Retinal pigment epithelial cell (primary cell): ENCODE results near the gene ILKAP.

Experiments
- DNase-seq: peaks from one replicate; pipeline ENCODE4 v3.0.0-alpha.2; 2010; ENCODE audit warnings: low read depth
- H3K4me3 ChIP-seq: 2 replicates; pipeline ENCODE4 v1.5.1; 2011; ENCODE audit warnings: mild to moderate bottlenecking, low read length, control low read depth, moderate library complexity
- TF ChIP-seq, protein P1 (sequence below): conservative IDR thresholded peaks from 2 replicates; pipeline ENCODE4 v1.5.1; 2011; ENCODE audit warnings: low read depth, low read length, control low read depth, inconsistent platforms

Gene ILKAP

DNA sequence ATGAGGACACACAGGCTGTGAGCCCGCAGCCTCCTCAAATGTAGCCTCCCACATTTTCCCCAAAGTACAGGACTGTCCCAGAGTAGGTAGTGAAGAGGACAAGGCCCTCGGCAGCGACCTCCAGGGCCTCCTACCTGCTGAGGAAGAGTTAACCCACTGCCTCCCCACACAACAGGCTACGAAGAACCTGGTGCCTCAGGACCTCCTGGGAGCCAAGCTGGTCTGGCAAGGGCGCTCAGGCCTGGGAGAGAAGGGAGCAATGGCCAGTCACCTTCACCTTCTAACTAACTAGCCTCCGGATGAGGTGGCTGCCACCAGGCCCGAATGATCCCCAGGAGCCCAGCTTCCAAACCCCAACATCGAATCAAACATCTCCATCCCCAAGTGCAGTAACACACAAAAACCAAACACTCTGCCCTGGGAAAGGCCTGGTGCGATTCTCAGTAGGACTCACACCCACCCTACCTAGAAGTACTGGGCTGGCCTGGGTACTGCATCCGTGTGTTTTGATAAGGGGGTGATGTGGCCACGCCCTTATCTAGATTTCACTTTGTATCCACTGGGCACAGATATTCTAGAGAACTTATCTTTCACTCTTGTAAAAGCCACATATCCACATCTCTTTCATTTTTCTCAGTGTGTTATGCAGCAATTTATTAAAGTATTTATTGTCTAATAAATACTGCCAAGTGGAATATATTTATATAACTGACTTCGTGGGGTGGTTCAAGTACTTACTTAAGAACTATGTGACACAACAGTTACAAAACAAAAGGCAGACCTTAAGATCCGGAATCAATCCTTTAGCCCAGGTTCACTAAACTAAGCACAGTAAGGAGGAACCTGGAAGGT is 35.1 kb downstream of the ILKAP start:
- TF ChIP-seq, protein P1, sequence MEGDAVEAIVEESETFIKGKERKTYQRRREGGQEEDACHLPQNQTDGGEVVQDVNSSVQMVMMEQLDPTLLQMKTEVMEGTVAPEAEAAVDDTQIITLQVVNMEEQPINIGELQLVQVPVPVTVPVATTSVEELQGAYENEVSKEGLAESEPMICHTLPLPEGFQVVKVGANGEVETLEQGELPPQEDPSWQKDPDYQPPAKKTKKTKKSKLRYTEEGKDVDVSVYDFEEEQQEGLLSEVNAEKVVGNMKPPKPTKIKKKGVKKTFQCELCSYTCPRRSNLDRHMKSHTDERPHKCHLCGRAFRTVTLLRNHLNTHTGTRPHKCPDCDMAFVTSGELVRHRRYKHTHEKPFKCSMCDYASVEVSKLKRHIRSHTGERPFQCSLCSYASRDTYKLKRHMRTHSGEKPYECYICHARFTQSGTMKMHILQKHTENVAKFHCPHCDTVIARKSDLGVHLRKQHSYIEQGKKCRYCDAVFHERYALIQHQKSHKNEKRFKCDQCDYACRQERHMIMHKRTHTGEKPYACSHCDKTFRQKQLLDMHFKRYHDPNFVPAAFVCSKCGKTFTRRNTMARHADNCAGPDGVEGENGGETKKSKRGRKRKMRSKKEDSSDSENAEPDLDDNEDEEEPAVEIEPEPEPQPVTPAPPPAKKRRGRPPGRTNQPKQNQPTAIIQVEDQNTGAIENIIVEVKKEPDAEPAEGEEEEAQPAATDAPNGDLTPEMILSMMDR: no peak
- no peak for DNase-seq
- H3K4me3 ChIP-seq: no peak overlapping the region

- no peak for DNase-seq
- TF ChIP-seq, protein P1: no peak
- no peak overlapping the region for H3K4me3 ChIP-seq
Observed at GRCh38 chr2:238167761-238168160, 35.7 kb downstream of the ILKAP start.

- no peak for DNase-seq
- TF ChIP-seq, protein P1: no peak
- no peak overlapping the region for H3K4me3 ChIP-seq
Observed at GRCh38 chr2:238167344-238167715, 36.2 kb downstream of the ILKAP start.

- no peak for DNase-seq
- no peak overlapping the region for H3K4me3 ChIP-seq
- TF ChIP-seq, protein P1: no peak
Observed at GRCh38 chr2:238166391-238167343, 36.8 kb downstream of the ILKAP start.

GRCh38 chr2:238165288-238165921 is 38.1 kb downstream of the ILKAP start:
- DNase-seq: no peak
- TF ChIP-seq, protein P1: no peak
- H3K4me3 ChIP-seq: no peak overlapping the region

GRCh38 chr2:238164906-238165287 is 38.6 kb downstream of the ILKAP start:
- TF ChIP-seq, protein P1: no peak
- no peak overlapping the region for H3K4me3 ChIP-seq
- no peak for DNase-seq
